ENCODE results near the gene UBR4.

UBR4 gene

DNA sequence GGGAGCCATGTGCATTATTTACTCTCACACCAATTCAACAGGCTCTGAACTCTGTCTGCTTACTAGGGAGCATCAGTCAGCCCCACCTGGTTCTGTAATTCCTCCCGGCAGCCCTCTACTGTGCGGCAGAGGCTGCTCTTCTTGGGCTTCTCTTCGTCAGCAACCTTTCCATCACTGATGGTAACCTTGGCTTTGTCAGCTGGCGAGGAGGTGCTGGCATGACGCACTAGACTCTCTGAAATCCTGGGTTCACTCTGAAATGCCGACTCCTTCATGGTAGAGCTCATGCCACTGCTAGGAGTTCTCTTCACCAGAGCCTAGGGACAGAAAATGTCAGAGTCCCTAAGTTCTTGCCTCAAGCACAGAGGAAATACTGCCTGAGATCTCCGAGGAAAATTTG is 49.2 kb downstream of the UBR4 start:
- no peak for ATAC-seq
- TF ChIP-seq, protein P1, sequence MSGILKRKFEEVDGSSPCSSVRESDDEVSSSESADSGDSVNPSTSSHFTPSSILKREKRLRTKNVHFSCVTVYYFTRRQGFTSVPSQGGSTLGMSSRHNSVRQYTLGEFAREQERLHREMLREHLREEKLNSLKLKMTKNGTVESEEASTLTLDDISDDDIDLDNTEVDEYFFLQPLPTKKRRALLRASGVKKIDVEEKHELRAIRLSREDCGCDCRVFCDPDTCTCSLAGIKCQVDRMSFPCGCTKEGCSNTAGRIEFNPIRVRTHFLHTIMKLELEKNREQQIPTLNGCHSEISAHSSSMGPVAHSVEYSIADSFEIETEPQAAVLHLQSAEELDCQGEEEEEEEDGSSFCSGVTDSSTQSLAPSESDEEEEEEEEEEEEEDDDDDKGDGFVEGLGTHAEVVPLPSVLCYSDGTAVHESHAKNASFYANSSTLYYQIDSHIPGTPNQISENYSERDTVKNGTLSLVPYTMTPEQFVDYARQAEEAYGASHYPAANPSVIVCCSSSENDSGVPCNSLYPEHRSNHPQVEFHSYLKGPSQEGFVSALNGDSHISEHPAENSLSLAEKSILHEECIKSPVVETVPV (CRISPR knock-in tag; IDR thresholded peaks at IDR 0.05): no peak
- TF ChIP-seq ARNTL (CRISPR knock-in tag; IDR thresholded peaks at IDR 0.05; ENCODE audit: borderline replicate concordance, low read depth): no peak
- TF ChIP-seq ZNF8 (CRISPR knock-in tag; IDR thresholded peaks at IDR 0.05): no peak
- TF ChIP-seq RARB (CRISPR knock-in tag; IDR thresholded peaks at IDR 0.05): no peak
- TF ChIP-seq ZC3H10 (CRISPR knock-in tag; IDR thresholded peaks at IDR 0.05): no peak
- no peak for TF ChIP-seq ESRRG (CRISPR knock-in tag; IDR thresholded peaks at IDR 0.05)
- no peak for TF ChIP-seq ZFP3 (CRISPR knock-in tag; IDR thresholded peaks at IDR 0.05)
- TF ChIP-seq GLIS3 (CRISPR knock-in tag; IDR thresholded peaks at IDR 0.05): no peak
- TF ChIP-seq, protein P2, sequence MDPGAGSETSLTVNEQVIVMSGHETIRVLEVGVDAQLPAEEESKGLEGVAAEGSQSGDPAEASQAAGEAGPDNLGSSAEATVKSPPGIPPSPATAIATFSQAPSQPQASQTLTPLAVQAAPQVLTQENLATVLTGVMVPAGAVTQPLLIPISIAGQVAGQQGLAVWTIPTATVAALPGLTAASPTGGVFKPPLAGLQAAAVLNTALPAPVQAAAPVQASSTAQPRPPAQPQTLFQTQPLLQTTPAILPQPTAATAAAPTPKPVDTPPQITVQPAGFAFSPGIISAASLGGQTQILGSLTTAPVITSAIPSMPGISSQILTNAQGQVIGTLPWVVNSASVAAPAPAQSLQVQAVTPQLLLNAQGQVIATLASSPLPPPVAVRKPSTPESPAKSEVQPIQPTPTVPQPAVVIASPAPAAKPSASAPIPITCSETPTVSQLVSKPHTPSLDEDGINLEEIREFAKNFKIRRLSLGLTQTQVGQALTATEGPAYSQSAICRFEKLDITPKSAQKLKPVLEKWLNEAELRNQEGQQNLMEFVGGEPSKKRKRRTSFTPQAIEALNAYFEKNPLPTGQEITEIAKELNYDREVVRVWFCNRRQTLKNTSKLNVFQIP (CRISPR knock-in tag; IDR thresholded peaks at IDR 0.05; ENCODE audit: borderline replicate concordance, low read depth): no peak
- TF ChIP-seq CSDC2 (CRISPR knock-in tag; IDR thresholded peaks at IDR 0.05): no peak
- no peak for TF ChIP-seq TOX (CRISPR knock-in tag; IDR thresholded peaks at IDR 0.05; ENCODE audit: borderline replicate concordance)
- TF ChIP-seq ZNF565 (CRISPR knock-in tag; conservative IDR thresholded peaks at IDR 0.05; ENCODE audit: low read depth): no peak
- TF ChIP-seq ZNF70 (CRISPR knock-in tag; IDR thresholded peaks at IDR 0.05): no peak
- TF ChIP-seq OSR1 (CRISPR knock-in tag; IDR thresholded peaks at IDR 0.05): no peak
- TF ChIP-seq, protein P3, sequence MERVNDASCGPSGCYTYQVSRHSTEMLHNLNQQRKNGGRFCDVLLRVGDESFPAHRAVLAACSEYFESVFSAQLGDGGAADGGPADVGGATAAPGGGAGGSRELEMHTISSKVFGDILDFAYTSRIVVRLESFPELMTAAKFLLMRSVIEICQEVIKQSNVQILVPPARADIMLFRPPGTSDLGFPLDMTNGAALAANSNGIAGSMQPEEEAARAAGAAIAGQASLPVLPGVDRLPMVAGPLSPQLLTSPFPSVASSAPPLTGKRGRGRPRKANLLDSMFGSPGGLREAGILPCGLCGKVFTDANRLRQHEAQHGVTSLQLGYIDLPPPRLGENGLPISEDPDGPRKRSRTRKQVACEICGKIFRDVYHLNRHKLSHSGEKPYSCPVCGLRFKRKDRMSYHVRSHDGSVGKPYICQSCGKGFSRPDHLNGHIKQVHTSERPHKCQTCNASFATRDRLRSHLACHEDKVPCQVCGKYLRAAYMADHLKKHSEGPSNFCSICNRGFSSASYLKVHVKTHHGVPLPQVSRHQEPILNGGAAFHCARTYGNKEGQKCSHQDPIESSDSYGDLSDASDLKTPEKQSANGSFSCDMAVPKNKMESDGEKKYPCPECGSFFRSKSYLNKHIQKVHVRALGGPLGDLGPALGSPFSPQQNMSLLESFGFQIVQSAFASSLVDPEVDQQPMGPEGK (CRISPR knock-in tag; IDR thresholded peaks at IDR 0.05; ENCODE audit: borderline replicate concordance): no peak
- TF ChIP-seq TCF4 (CRISPR knock-in tag; IDR thresholded peaks at IDR 0.05; ENCODE audit: borderline replicate concordance): no peak
- no peak for TF ChIP-seq PPARA (CRISPR knock-in tag; IDR thresholded peaks at IDR 0.05; ENCODE audit: borderline replicate concordance)
- TF ChIP-seq ZFP30 (CRISPR knock-in tag; IDR thresholded peaks at IDR 0.05): no peak
- no peak for TF ChIP-seq BACH2 (CRISPR knock-in tag; IDR thresholded peaks at IDR 0.05; ENCODE audit: borderline replicate concordance)

DNA sequence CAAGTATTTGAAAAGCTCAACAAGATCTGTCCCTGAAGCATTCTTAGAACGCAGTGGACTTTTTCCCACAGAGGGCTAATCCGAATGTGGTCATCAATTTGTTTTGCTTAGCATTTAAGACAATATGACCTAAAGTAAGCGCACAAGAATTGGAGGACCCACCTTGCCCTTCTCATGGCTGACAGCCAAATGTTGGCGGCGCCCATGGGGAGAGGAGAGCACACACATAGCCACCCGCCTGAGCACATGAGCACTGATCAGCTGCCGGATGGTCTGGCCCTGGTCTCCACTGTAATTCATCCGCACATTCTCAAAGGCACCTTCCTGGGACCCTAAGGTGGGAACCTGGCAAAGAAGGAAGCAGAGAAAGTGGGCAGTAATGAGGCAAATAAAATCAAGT is 52.4 kb downstream of the UBR4 start:
- TF ChIP-seq BACH2 (CRISPR knock-in tag; IDR thresholded peaks at IDR 0.05; ENCODE audit: borderline replicate concordance) (no peak), ZC3H10 (CRISPR knock-in tag; IDR thresholded peaks at IDR 0.05) (no peak), ARNTL (CRISPR knock-in tag; IDR thresholded peaks at IDR 0.05; ENCODE audit: borderline replicate concordance, low read depth) (no peak), ISL1 (CRISPR knock-in tag; IDR thresholded peaks at IDR 0.05) (no peak), ZNF70 (CRISPR knock-in tag; IDR thresholded peaks at IDR 0.05) (no peak), ZFP30 (CRISPR knock-in tag; IDR thresholded peaks at IDR 0.05) (no peak), RARB (CRISPR knock-in tag; IDR thresholded peaks at IDR 0.05) (no peak), GLIS3 (CRISPR knock-in tag; IDR thresholded peaks at IDR 0.05) (no peak), OSR1 (CRISPR knock-in tag; IDR thresholded peaks at IDR 0.05) (no peak), SNAI2 (CRISPR knock-in tag; IDR thresholded peaks at IDR 0.05) (no peak)
- TF ChIP-seq, protein P1 (CRISPR knock-in tag; IDR thresholded peaks at IDR 0.05): no peak
- TF ChIP-seq, protein P4, sequence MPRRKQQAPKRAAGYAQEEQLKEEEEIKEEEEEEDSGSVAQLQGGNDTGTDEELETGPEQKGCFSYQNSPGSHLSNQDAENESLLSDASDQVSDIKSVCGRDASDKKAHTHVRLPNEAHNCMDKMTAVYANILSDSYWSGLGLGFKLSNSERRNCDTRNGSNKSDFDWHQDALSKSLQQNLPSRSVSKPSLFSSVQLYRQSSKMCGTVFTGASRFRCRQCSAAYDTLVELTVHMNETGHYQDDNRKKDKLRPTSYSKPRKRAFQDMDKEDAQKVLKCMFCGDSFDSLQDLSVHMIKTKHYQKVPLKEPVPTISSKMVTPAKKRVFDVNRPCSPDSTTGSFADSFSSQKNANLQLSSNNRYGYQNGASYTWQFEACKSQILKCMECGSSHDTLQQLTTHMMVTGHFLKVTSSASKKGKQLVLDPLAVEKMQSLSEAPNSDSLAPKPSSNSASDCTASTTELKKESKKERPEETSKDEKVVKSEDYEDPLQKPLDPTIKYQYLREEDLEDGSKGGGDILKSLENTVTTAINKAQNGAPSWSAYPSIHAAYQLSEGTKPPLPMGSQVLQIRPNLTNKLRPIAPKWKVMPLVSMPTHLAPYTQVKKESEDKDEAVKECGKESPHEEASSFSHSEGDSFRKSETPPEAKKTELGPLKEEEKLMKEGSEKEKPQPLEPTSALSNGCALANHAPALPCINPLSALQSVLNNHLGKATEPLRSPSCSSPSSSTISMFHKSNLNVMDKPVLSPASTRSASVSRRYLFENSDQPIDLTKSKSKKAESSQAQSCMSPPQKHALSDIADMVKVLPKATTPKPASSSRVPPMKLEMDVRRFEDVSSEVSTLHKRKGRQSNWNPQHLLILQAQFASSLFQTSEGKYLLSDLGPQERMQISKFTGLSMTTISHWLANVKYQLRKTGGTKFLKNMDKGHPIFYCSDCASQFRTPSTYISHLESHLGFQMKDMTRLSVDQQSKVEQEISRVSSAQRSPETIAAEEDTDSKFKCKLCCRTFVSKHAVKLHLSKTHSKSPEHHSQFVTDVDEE (CRISPR knock-in tag; IDR thresholded peaks at IDR 0.05): no peak
- TF ChIP-seq, protein P2 (CRISPR knock-in tag; IDR thresholded peaks at IDR 0.05; ENCODE audit: borderline replicate concordance, low read depth): no peak
- no peak for ATAC-seq
